ENCODE data around the gene PIN1. TPM values are rescaled to one million over a fixed set of nuclear protein-coding genes. Genes with fewer than 3 reads are reported as not detected.
A peak's percentile ranks its signal among the peaks of the same experiment; 100 is the strongest.

PIN1 gene
- total and polyA plus RNA-seq, 2 of the 13 experiments (the other 11 are each of a cell fraction or from before 2014, with no cell fraction given) = 31.9 to 72.0 TPM

DNA sequence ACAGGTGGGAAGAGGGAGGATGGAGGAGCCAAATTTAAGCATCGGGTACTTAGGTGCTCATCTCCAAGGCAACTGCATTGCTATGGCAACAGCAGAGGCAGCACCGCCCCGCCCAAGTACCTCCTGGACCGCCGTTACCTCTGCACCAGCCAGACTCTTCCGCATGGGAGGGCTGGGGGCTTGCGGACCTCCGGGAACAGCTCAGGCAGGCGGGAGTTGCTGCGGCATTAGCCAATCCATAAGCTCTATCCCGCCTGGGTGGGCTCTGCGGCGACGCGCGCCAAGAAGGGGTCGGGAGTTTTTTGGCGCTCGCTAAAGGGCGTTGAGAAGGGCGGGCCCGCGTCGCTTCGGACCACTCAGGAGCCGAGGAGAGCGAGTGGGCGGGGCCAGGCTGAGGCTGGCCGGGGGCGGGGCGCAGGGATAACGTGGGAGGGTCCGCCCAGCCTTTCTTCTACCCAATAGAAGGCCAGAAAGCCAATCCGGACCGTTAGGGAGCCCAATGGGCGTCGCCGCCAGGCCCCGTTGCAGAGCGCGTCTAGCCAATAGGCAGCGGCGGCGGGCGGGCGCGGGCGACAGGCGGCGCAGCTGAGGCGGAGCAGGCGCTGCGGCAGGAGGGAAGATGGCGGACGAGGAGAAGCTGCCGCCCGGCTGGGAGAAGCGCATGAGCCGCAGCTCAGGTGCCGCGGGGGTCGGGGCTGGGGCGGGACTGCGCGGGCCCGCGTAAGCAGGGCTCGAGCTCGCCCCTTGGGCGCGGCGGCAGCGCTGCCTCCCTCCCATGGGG is at the start of gene PIN1 (continued):
- TF ChIP-seq, protein P1, sequence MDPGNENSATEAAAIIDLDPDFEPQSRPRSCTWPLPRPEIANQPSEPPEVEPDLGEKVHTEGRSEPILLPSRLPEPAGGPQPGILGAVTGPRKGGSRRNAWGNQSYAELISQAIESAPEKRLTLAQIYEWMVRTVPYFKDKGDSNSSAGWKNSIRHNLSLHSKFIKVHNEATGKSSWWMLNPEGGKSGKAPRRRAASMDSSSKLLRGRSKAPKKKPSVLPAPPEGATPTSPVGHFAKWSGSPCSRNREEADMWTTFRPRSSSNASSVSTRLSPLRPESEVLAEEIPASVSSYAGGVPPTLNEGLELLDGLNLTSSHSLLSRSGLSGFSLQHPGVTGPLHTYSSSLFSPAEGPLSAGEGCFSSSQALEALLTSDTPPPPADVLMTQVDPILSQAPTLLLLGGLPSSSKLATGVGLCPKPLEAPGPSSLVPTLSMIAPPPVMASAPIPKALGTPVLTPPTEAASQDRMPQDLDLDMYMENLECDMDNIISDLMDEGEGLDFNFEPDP (CRISPR knock-in tag; conservative IDR thresholded peaks at IDR 0.05) = no peak
- no peak for TF ChIP-seq TFE3 (CRISPR knock-in tag; IDR thresholded peaks at IDR 0.05)
- no peak for TF ChIP-seq SRSF9 (IDR thresholded peaks at IDR 0.05; ENCODE audit: borderline replicate concordance, insufficient read depth, low read depth, low read length, poor library complexity, severe bottlenecking)
- no peak for TF ChIP-seq AGO1 (IDR thresholded peaks at IDR 0.05; ENCODE audit: low read depth, low read length, poor library complexity, severe bottlenecking)
- TF ChIP-seq ZHX2 (IDR thresholded peaks at IDR 0.05; ENCODE audit: low read depth) = no peak
- no peak for TF ChIP-seq ZHX2 (CRISPR knock-in tag; IDR thresholded peaks at IDR 0.05; ENCODE audit: borderline replicate concordance)
- 0 out of 2 replicates have a peak, but pooled peaks have one; percentile 32 for TF ChIP-seq CHD2 (IDR thresholded peaks at IDR 0.05; ENCODE audit: low read depth, low read length)
- no peak for TF ChIP-seq PLSCR1 (CRISPR knock-in tag; IDR thresholded peaks at IDR 0.05; ENCODE audit: borderline replicate concordance)
- peak; percentile 39 for TF ChIP-seq ZNF335 (CRISPR knock-in tag; IDR thresholded peaks at IDR 0.05)
- TF ChIP-seq, protein P2, sequence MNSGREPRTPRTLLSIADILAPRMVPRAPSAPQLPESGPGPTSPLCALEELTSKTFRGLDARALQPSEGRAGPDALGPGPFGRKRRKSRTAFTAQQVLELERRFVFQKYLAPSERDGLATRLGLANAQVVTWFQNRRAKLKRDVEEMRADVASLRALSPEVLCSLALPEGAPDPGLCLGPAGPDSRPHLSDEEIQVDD (CRISPR knock-in tag; IDR thresholded peaks at IDR 0.05; ENCODE audit: borderline replicate concordance) = no peak
- no peak for TF ChIP-seq SMYD3 (CRISPR knock-in tag; IDR thresholded peaks at IDR 0.05)
- TF ChIP-seq, protein P3, sequence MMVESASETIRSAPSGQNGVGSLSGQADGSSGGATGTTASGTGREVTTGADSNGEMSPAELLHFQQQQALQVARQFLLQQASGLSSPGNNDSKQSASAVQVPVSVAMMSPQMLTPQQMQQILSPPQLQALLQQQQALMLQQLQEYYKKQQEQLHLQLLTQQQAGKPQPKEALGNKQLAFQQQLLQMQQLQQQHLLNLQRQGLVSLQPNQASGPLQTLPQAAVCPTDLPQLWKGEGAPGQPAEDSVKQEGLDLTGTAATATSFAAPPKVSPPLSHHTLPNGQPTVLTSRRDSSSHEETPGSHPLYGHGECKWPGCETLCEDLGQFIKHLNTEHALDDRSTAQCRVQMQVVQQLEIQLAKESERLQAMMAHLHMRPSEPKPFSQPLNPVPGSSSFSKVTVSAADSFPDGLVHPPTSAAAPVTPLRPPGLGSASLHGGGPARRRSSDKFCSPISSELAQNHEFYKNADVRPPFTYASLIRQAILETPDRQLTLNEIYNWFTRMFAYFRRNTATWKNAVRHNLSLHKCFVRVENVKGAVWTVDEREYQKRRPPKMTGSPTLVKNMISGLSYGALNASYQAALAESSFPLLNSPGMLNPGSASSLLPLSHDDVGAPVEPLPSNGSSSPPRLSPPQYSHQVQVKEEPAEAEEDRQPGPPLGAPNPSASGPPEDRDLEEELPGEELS (CRISPR knock-in tag; IDR thresholded peaks at IDR 0.05) = peak; percentile 4; the same call in 1 of the 2 replicates
- TF ChIP-seq ZFP36L2 (CRISPR knock-in tag; IDR thresholded peaks at IDR 0.05) = no peak
- TF ChIP-seq NR2C2 (CRISPR knock-in tag; IDR thresholded peaks at IDR 0.05; ENCODE audit: borderline replicate concordance) = peak; percentile 67
- no peak for TF ChIP-seq HOXD1 (CRISPR knock-in tag; IDR thresholded peaks at IDR 0.05)
